Natural killer cell (primary cell): Measurements from ENCODE around the gene SAMM50. TPM values are rescaled to one million over a fixed set of nuclear protein-coding genes. Genes with fewer than 3 reads are reported as not detected.

Experiments used
- ATAC-seq, 3 donors: fragments of 150-1000 bp in 2 of 3; fragments of 200-7000 bp in 1 of 3; cut with Tn5 transposase; 1 replicate in 1 of 3; 2 replicates in 2 of 3; pipeline ENCODE4 v1.10.0; 2021; ENCODE audit warnings: mild to moderate bottlenecking in 2 of 3, moderate library complexity in 2 of 3
- DNase-seq, 2 donors: peaks; one replicate each; pipeline versions ENCODE4 v3.0.0 to v3.0.0-alpha.2; 2013 to 2021; ENCODE audit warnings: mixed read lengths in 1 of 2
- H3K27ac ChIP-seq: one replicate; pipeline ENCODE4 v1.5.1; 2013; ENCODE audit warnings: mild to moderate bottlenecking, low read length
- H3K27me3 ChIP-seq: one replicate; pipeline ENCODE4 v1.6.1; 2013; ENCODE audit warnings: low read length; ENCODE audit not compliant: control insufficient read depth, insufficient read depth
- H3K36me3 ChIP-seq: one replicate; pipeline ENCODE4 v1.6.1; 2013; ENCODE audit warnings: low read length; ENCODE audit not compliant: control insufficient read depth, insufficient read depth
- H3K4me1 ChIP-seq: one replicate; pipeline ENCODE4 v1.6.1; 2013; ENCODE audit warnings: low read length; ENCODE audit not compliant: control insufficient read depth, insufficient read depth
- H3K4me3 ChIP-seq: one replicate; pipeline ENCODE4 v1.5.1; 2013; ENCODE audit warnings: low read length
- H3K9me3 ChIP-seq: one replicate; pipeline ENCODE4 v1.6.1; 2013; ENCODE audit warnings: low read length; ENCODE audit not compliant: control insufficient read depth, insufficient read depth
- H3K27ac Mint-ChIP-seq, 2 donors: one replicate each; pipeline ENCODE4 v1.8.0; 2022; ENCODE audit warnings: mild to moderate bottlenecking in 2 of 2, mixed read lengths in 2 of 2, moderate library complexity in 1 of 2
- H3K27me3 Mint-ChIP-seq, 2 donors: one replicate each; pipeline ENCODE4 v1.8.0; 2022; ENCODE audit warnings: low read depth in 2 of 2, mixed read lengths in 2 of 2
- H3K36me3 Mint-ChIP-seq: one replicate; pipeline ENCODE4 v1.8.0; 2022; ENCODE audit warnings: mixed read lengths
- H3K4me1 Mint-ChIP-seq, 2 donors: one replicate each; pipeline ENCODE4 v1.8.0; 2022; ENCODE audit warnings: mixed read lengths in 2 of 2
- H3K4me3 Mint-ChIP-seq: one replicate; pipeline ENCODE4 v1.8.0; 2022; ENCODE audit warnings: mild to moderate bottlenecking, moderate library complexity, mixed read lengths
- H3K9me3 Mint-ChIP-seq, 2 donors: one replicate each; pipeline ENCODE4 v1.8.0; 2022; ENCODE audit warnings: mixed read lengths in 2 of 2
- WGBS: methylation state at CpG from one replicate; pipeline ENCODE4 v1.1.7; 2013; ENCODE audit warnings: missing lambda C conversion rate; ENCODE audit not compliant: insufficient coverage; 5-methylcytosine and 5-hydroxymethylcytosine counted together
- intact Hi-C: fragments of 100-400 bp; cut with micrococcal nuclease; formaldehyde crosslinking; loops from one replicate; pipeline ENCODE4 v1.14.2; 2022
- total RNA-seq, 4 donors: library from RNA; stranded (reverse); fragments of 120-200 nt in 1 of 4; gene quantifications; one replicate each; pipeline versions ENCODE4 v1.2.3 to v1.2.4, GENCODE V29; 2013 to 2022
- TF ChIP-seq, protein P1 (sequence below): fragments of 200-600 bp; IDR thresholded peaks from one replicate; pipeline ENCODE4 v1.8.0; 2022; ENCODE audit warnings: antibody characterized with exemption

The SAMM50 gene
- total RNA-seq, 3 donors from 2014 or later (not counting 1 experiment from before 2014, with no cell fraction given), result 25.9 to 30.6 (median 29.7) TPM

DNA sequence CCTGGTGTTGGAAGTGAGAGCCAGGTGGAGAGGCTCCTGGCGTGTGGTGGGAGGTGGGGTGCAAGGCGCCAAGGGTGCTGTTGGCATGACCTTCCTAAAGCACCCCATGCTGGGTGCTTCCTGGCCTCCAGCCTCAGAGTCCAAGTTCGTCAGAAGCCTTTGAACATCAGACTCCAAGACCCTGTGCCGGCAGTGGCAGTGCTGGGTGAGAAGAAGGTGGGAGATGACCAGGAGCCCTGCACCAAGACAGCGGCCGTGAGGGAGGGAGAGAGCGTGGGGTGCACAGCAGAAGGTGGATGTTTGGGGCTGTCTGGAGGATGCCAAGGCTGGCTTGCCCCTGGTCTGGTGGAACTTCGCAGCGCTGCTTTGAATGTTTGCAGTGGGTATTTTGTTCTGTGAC lies 39.2 kb downstream of the SAMM50 start:
- intact Hi-C loops, result loop anchor here (10.0 kb wide), 1 partner anchor 690 kb away; no protein-coding TSS in a partner anchor
- Histone ChIP-seq H3K4me3 (no peak overlapping the region), H3K27me3 (no peaks in the 10 kb centered on the region), H3K4me1 (peaks cover 20% of the 10 kb centered on the region), H3K36me3 (peaks cover 22% of the 10 kb centered on the region), H3K27ac (no peak overlapping the region), H3K9me3 (no peaks in the 10 kb centered on the region)
- H3K27me3 Mint-ChIP-seq, result no peaks in the 10 kb centered on the region
- TF ChIP-seq, protein P1, sequence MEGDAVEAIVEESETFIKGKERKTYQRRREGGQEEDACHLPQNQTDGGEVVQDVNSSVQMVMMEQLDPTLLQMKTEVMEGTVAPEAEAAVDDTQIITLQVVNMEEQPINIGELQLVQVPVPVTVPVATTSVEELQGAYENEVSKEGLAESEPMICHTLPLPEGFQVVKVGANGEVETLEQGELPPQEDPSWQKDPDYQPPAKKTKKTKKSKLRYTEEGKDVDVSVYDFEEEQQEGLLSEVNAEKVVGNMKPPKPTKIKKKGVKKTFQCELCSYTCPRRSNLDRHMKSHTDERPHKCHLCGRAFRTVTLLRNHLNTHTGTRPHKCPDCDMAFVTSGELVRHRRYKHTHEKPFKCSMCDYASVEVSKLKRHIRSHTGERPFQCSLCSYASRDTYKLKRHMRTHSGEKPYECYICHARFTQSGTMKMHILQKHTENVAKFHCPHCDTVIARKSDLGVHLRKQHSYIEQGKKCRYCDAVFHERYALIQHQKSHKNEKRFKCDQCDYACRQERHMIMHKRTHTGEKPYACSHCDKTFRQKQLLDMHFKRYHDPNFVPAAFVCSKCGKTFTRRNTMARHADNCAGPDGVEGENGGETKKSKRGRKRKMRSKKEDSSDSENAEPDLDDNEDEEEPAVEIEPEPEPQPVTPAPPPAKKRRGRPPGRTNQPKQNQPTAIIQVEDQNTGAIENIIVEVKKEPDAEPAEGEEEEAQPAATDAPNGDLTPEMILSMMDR, result no peak
- H3K36me3 Mint-ChIP-seq, result peaks cover 7% of the 10 kb centered on the region
- DNase-seq (no peak), ATAC-seq (no peak)
- H3K27ac Mint-ChIP-seq, result peak overlapping the region; percentile 84 to 92
- H3K4me3 Mint-ChIP-seq, result no peak overlapping the region
- peaks cover 21 to 29% of the 10 kb centered on the region in 2 donors for H3K4me1 Mint-ChIP-seq
- H3K9me3 Mint-ChIP-seq, result no peaks in the 10 kb centered on the region
- WGBS, result 93% methylated on average over 9 of the region's 9 CpGs

DNA sequence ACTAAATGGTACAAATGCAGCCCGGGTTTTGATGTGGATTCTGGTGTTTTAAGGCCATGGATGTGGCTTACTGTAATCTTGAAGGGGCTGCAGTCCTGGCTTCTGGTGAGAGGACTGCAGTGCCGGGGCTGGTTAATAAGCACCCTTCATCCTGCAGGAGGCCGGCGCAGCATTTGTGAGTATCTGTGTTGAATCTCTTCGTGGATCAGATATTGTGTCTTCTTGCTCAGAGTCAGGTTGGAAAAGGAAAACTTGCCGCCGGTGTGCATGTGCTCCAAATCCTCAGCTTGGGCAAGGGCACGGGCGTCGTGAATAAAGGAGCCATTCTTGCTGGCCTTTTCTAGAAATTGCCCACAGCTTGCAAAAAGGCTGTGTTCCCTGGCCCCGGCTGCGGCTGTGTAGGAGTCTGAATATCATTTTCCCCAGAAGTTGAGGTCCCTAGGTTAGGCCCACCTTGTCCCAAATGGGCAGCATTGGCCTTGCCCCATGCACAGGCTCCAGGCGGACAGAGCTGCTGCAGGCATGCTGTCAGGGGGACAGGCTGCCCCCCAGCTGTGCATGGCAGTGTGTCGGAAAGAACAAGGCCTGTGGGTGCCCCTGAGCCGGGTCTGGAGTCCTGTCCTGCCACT lies 39.9 kb downstream of the SAMM50 start:
- no peaks in the 10 kb centered on the region for H3K27me3 Mint-ChIP-seq
- TF ChIP-seq, protein P1, result no peak
- peaks cover 21 to 29% of the 10 kb centered on the region in 2 donors for H3K4me1 Mint-ChIP-seq
- peak overlapping the region; percentile 41 for H3K4me3 ChIP-seq
- H3K36me3 ChIP-seq, result peaks cover 14% of the 10 kb centered on the region
- DNase-seq, result no peak
- peak overlapping the region; percentile 89 for H3K4me3 Mint-ChIP-seq
- peaks cover 7% of the 10 kb centered on the region for H3K36me3 Mint-ChIP-seq
- ATAC-seq, result no peak
- H3K27ac Mint-ChIP-seq, result peak overlapping the region; percentile 84 to 92
- no peaks in the 10 kb centered on the region for H3K9me3 Mint-ChIP-seq
- 96% methylated on average over 15 of the region's 15 CpGs for WGBS
- peak overlapping the region; percentile 64 for H3K27ac ChIP-seq
- no peaks in the 10 kb centered on the region for H3K27me3 ChIP-seq
- no peaks in the 10 kb centered on the region for H3K9me3 ChIP-seq
- H3K4me1 ChIP-seq, result peaks cover 20% of the 10 kb centered on the region
- intact Hi-C loops, result loop anchor here (10.0 kb wide), 1 partner anchor 690 kb away; no protein-coding TSS in a partner anchor

DNA sequence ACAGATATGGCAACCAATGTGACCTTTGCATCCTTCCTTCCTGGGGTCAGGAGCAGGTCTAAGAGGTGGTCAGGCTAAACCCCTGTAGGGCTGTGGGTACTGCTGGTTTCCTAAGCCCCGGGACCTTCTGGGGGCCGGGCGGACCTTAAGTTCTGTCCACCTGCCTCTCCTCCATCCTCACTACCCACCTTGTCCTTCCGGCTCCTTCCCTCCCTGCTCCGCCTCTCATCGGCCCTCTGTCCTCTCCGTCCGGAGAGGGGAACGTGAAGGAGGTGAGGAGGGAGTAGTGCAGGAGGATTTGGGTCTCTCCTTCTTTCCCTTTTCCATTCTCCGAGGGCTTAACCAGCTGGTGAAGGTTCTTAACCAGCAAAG lies 40.5 kb downstream of the SAMM50 start:
- Histone ChIP-seq H3K36me3 (peaks cover 12% of the 10 kb centered on the region), H3K27me3 (no peaks in the 10 kb centered on the region), H3K4me3 (peak overlapping the region; percentile 41), H3K9me3 (no peaks in the 10 kb centered on the region), H3K4me1 (peaks cover 20% of the 10 kb centered on the region), H3K27ac (peak overlapping the region; percentile 64)
- DNase-seq (no peak), ATAC-seq (no peak)
- TF ChIP-seq, protein P1, result no peak
- intact Hi-C loops, result loop anchor here (10.0 kb wide), 1 partner anchor 689 kb away; no protein-coding TSS in a partner anchor
- H3K9me3 Mint-ChIP-seq, result no peaks in the 10 kb centered on the region
- H3K4me3 Mint-ChIP-seq, result peak overlapping the region; percentile 89
- peak overlapping the region; percentile 84 to 92 for H3K27ac Mint-ChIP-seq
- peaks cover 21 to 29% of the 10 kb centered on the region in 2 donors for H3K4me1 Mint-ChIP-seq
- WGBS, result 49% methylated on average over 4 of the region's 10 CpGs
- peaks cover 7% of the 10 kb centered on the region for H3K36me3 Mint-ChIP-seq
- H3K27me3 Mint-ChIP-seq, result no peaks in the 10 kb centered on the region
